ENCODE data around the gene EPB41L1.

DNA sequence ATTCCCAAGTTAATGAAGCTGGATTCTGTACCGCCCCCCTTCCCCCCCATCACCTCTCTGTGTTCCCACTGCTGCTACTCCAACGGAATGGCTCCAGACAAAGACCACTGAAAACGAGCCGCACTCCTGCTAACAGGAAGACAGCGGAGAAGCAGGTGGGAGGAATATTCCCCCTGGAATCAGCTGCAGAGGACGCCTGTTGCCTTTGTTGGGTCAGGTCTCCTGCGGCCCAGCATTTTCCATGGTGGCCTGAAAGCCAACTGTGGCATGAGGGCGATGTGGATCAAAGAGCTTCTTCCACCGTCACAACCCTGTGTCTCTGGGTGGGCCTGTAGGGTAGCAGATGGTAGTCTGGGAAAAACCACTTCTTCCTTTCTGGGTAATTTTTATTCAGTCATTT lies 98.5 kb downstream of the EPB41L1 start:
- TF ChIP-seq, protein P1, sequence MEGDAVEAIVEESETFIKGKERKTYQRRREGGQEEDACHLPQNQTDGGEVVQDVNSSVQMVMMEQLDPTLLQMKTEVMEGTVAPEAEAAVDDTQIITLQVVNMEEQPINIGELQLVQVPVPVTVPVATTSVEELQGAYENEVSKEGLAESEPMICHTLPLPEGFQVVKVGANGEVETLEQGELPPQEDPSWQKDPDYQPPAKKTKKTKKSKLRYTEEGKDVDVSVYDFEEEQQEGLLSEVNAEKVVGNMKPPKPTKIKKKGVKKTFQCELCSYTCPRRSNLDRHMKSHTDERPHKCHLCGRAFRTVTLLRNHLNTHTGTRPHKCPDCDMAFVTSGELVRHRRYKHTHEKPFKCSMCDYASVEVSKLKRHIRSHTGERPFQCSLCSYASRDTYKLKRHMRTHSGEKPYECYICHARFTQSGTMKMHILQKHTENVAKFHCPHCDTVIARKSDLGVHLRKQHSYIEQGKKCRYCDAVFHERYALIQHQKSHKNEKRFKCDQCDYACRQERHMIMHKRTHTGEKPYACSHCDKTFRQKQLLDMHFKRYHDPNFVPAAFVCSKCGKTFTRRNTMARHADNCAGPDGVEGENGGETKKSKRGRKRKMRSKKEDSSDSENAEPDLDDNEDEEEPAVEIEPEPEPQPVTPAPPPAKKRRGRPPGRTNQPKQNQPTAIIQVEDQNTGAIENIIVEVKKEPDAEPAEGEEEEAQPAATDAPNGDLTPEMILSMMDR (conservative IDR thresholded peaks at IDR 0.05), result no peak
- no peak for TF ChIP-seq EZH2 (IDR thresholded peaks at IDR 0.05; ENCODE audit: low read depth)
